ENCODE data around the gene TMPRSS2. TPM values are rescaled to one million over a fixed set of nuclear protein-coding genes. Genes with fewer than 3 reads are reported as not detected.

Gene TMPRSS2
- total RNA-seq, 1 donor from 2014 or later: 0.99 TPM

- H3K9me3 Mint-ChIP-seq: peaks cover 15% of the 10 kb centered on the region
- no peak overlapping the region for H2AFZ ChIP-seq (replicated peaks)
- no peaks in the 10 kb centered on the region for H3K36me3 Mint-ChIP-seq
- no peak overlapping the region for H3K27ac ChIP-seq
- no peak overlapping the region for H3K4me3 Mint-ChIP-seq
- no peak for DNase-seq (ENCODE audit: low spot score)
- peaks cover 5% of the 10 kb centered on the region for H3K4me1 Mint-ChIP-seq
- no peak overlapping the region for H3K27ac Mint-ChIP-seq
- H4K20me1 ChIP-seq (ENCODE audit: low read depth): no peaks in the 10 kb centered on the region
- H3K4me3 ChIP-seq: no peak overlapping the region
- H3K79me2 ChIP-seq (ENCODE audit: low read depth): no peaks in the 10 kb centered on the region
- no peak overlapping the region for H3K4me2 ChIP-seq
- TF ChIP-seq EZH2 (IDR thresholded peaks at IDR 0.05) (no peak), EZH2phosphoT487 (IDR thresholded peaks at IDR 0.05) (no peak)
- TF ChIP-seq, protein P1, sequence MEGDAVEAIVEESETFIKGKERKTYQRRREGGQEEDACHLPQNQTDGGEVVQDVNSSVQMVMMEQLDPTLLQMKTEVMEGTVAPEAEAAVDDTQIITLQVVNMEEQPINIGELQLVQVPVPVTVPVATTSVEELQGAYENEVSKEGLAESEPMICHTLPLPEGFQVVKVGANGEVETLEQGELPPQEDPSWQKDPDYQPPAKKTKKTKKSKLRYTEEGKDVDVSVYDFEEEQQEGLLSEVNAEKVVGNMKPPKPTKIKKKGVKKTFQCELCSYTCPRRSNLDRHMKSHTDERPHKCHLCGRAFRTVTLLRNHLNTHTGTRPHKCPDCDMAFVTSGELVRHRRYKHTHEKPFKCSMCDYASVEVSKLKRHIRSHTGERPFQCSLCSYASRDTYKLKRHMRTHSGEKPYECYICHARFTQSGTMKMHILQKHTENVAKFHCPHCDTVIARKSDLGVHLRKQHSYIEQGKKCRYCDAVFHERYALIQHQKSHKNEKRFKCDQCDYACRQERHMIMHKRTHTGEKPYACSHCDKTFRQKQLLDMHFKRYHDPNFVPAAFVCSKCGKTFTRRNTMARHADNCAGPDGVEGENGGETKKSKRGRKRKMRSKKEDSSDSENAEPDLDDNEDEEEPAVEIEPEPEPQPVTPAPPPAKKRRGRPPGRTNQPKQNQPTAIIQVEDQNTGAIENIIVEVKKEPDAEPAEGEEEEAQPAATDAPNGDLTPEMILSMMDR (IDR thresholded peaks at IDR 0.05): no peak
- H3K9ac ChIP-seq: no peak overlapping the region
- H3K9me3 ChIP-seq (ENCODE audit: low read depth): no peaks in the 10 kb centered on the region
- no peaks in the 10 kb centered on the region for H3F3A ChIP-seq (ENCODE audit: low read depth)
- peaks cover 2% of the 10 kb centered on the region for H3K27me3 Mint-ChIP-seq (ENCODE audit: insufficient read depth, low read depth)
- no peaks in the 10 kb centered on the region for H3K27me3 ChIP-seq
- no peaks in the 10 kb centered on the region for H3K36me3 ChIP-seq
- no peaks in the 10 kb centered on the region for H3K4me1 ChIP-seq
These were observed 41.7 kb downstream of the TMPRSS2 start for GRCh38 chr21:41466024-41466820.

DNA sequence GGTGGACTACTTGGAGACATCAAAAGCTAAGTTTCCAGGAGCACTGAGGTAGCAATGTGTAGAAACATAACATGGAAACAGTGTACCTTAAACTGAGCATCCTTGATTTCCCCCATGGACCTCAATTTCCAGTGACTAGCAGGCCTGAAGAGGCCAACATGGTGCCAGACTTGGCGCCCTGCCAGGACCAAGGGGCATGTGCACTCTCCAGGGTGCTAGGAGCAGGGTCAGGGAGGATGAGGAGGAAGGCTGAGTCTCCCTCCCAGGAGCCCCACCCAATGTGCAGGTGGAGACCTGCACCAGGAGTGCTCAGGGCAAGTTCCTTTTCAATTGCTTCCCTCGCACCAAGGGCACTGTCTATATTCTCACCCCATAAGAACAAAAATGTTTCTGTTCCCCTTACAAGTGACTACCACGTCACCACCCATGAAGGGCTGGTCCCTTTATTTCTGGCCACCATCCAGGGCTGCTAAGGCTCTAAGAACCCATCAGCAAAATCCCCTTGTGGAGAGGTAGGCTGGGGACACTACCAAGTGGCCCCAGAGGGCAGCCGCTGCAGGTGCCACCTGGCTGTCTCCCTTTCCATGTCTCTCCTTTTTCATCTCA lies 42.7 kb downstream of the TMPRSS2 start:
- H3F3A ChIP-seq (ENCODE audit: low read depth): no peaks in the 10 kb centered on the region
- H3K9ac ChIP-seq: no peak overlapping the region
- no peaks in the 10 kb centered on the region for H3K27me3 ChIP-seq
- TF ChIP-seq, protein P1 (IDR thresholded peaks at IDR 0.05): no peak
- no peak for TF ChIP-seq EZH2phosphoT487 (IDR thresholded peaks at IDR 0.05)
- TF ChIP-seq EZH2 (IDR thresholded peaks at IDR 0.05): no peak
- no peaks in the 10 kb centered on the region for H3K36me3 Mint-ChIP-seq
- no peaks in the 10 kb centered on the region for H4K20me1 ChIP-seq (ENCODE audit: low read depth)
- H3K4me3 ChIP-seq: no peak overlapping the region
- H3K27me3 Mint-ChIP-seq (ENCODE audit: insufficient read depth, low read depth): peaks cover 2% of the 10 kb centered on the region
- H3K4me1 Mint-ChIP-seq: peaks cover 8% of the 10 kb centered on the region
- no peak for DNase-seq (ENCODE audit: low spot score)
- no peak overlapping the region for H3K27ac ChIP-seq
- no peaks in the 10 kb centered on the region for H3K36me3 ChIP-seq
- H3K9me3 Mint-ChIP-seq: peaks cover 15% of the 10 kb centered on the region
- no peak overlapping the region for H2AFZ ChIP-seq (replicated peaks)
- H3K9me3 ChIP-seq (ENCODE audit: low read depth): no peaks in the 10 kb centered on the region
- no peaks in the 10 kb centered on the region for H3K4me1 ChIP-seq
- no peak overlapping the region for H3K27ac Mint-ChIP-seq
- no peak overlapping the region for H3K4me2 ChIP-seq
- H3K79me2 ChIP-seq (ENCODE audit: low read depth): no peaks in the 10 kb centered on the region
- no peak overlapping the region for H3K4me3 Mint-ChIP-seq

- Histone ChIP-seq H3K36me3 (no peaks in the 10 kb centered on the region), H3K27ac (no peak overlapping the region), H2AFZ (replicated peaks) (no peak overlapping the region), H3K79me2 (ENCODE audit: low read depth) (no peaks in the 10 kb centered on the region), H3K9ac (no peak overlapping the region), H3K4me1 (no peaks in the 10 kb centered on the region), H3K9me3 (ENCODE audit: low read depth) (no peaks in the 10 kb centered on the region), H3K4me2 (no peak overlapping the region), H3K4me3 (no peak overlapping the region), H3K27me3 (no peaks in the 10 kb centered on the region), H3F3A (ENCODE audit: low read depth) (no peaks in the 10 kb centered on the region), H4K20me1 (ENCODE audit: low read depth) (no peaks in the 10 kb centered on the region)
- Mint-ChIP-seq H3K4me1 (peaks cover 6% of the 10 kb centered on the region), H3K27me3 (ENCODE audit: insufficient read depth, low read depth) (peaks cover 5% of the 10 kb centered on the region), H3K4me3 (no peak overlapping the region), H3K36me3 (no peaks in the 10 kb centered on the region), H3K9me3 (peaks cover 15% of the 10 kb centered on the region), H3K27ac (no peak overlapping the region)
- TF ChIP-seq, protein P1 (IDR thresholded peaks at IDR 0.05): peak; percentile 73
- no peak for TF ChIP-seq EZH2 (IDR thresholded peaks at IDR 0.05)
- DNase-seq (ENCODE audit: low spot score): peak; percentile 77
These were observed 47.1 kb downstream of the TMPRSS2 start for GRCh38 chr21:41460578-41461527.
